ENCODE measurements around the gene PTPN6. TPM values are rescaled to one million over a fixed set of nuclear protein-coding genes. Genes with fewer than 3 reads are reported as not detected.

PTPN6 gene
- total and polyA plus RNA-seq, 9 of the 15 experiments (the other 6 are each of a cell fraction or from before 2014, with no cell fraction given): 1.5 to 5.1 (median 3.9) TPM

DNA sequence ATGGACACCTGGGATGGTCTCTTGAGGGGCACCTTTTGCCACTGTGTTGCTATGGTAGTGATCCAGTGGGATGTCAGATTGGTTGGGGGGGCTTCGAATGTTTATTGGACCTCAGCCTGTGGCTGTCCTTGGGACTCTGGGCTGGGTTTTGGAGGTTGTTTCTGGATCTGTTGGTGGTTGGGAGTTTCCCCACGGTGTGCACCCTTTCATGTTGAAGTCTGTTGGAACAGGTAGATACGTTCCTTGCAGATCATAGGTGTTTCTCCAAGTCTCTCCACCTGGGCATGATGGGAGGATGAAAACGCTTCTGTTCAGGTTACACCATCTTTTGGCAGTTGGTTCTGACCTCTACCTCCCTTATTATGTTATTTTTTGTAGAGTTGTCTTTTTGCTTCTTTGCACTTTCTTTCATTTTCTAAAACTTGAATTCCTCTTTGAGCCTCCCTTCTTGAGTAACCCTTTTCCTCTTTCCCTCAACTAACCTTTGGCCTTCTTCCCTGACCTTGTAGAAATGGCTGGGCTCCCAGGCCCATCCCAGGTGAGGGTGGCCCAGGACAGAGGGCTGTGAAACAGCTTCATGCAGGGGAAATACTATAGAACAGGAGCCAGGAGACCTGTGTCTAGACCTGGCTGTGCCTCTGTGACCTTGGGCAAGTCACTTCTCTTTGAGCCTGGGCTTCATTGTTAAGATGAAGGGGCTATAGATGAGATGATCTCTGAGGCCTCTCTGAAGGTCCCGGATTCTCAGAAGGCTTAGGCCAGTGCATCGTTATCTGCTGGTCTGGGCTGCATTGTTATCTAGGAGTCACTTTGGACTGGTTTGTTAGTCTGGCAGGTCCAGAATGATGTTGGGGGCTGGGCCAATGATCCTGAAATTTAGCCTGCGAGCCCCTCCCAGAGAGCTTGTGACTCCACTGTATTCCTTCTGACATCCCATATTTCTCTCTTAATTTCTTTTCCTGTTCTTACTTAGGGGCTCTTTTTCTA, 21.4 kb upstream of the PTPN6 start (continued):
- TF ChIP-seq ZNF696 (CRISPR knock-in tag; conservative IDR thresholded peaks at IDR 0.05) (no peak), ZKSCAN1 (IDR thresholded peaks at IDR 0.05; ENCODE audit: low read depth, low read length) (no peak), SREBF1 (IDR thresholded peaks at IDR 0.05; ENCODE audit: borderline replicate concordance, low read depth, low read length) (no peak), MAFF (IDR thresholded peaks at IDR 0.05; ENCODE audit: low read length) (no peak), ZNF133 (CRISPR knock-in tag; IDR thresholded peaks at IDR 0.05) (no peak), SMARCA4 (IDR thresholded peaks at IDR 0.05) (peak; percentile 42; the same call in 1 of the 2 replicates), ILF3 (IDR thresholded peaks at IDR 0.05; ENCODE audit: borderline replicate concordance) (no peak), ARID1B (IDR thresholded peaks at IDR 0.05) (peak; percentile 72; the same call in 1 of the 2 replicates), TBL1XR1 (IDR thresholded peaks at IDR 0.05; ENCODE audit: low read length in 2 of 2) (0 out of 4 replicates have a peak, but pooled peaks of 1 of the 2 experiments have one; percentile 47), SMARCC2 (IDR thresholded peaks at IDR 0.05; ENCODE audit: low read depth) (no peak), TEAD1 (CRISPR knock-in tag; IDR thresholded peaks at IDR 0.05) (0 out of 4 replicates have a peak, but pooled peaks of 1 of the 2 experiments have one; percentile 33), DDX20 (tag; IDR thresholded peaks at IDR 0.05; ENCODE audit: low read depth) (no peak), ZEB2 (IDR thresholded peaks at IDR 0.05) (no peak), RFX1 (IDR thresholded peaks at IDR 0.05) (no peak; the same call in 1 of the 2 replicates), FOS (IDR thresholded peaks at IDR 0.05; ENCODE audit: extremely low read depth, insufficient read length) (no peak), LARP7 (IDR thresholded peaks at IDR 0.05) (no peak), MXI1 (IDR thresholded peaks at IDR 0.05; ENCODE audit: low read depth, low read length) (no peak), EHMT2 (IDR thresholded peaks at IDR 0.05) (no peak), ZBTB1 (CRISPR knock-in tag; IDR thresholded peaks at IDR 0.05; ENCODE audit: borderline replicate concordance, low read depth) (no peak), MCM5 (IDR thresholded peaks at IDR 0.05; ENCODE audit: low read depth) (no peak), MIER1 (IDR thresholded peaks at IDR 0.05; ENCODE audit: low read depth) (no peak)
- TF ChIP-seq, protein P1, sequence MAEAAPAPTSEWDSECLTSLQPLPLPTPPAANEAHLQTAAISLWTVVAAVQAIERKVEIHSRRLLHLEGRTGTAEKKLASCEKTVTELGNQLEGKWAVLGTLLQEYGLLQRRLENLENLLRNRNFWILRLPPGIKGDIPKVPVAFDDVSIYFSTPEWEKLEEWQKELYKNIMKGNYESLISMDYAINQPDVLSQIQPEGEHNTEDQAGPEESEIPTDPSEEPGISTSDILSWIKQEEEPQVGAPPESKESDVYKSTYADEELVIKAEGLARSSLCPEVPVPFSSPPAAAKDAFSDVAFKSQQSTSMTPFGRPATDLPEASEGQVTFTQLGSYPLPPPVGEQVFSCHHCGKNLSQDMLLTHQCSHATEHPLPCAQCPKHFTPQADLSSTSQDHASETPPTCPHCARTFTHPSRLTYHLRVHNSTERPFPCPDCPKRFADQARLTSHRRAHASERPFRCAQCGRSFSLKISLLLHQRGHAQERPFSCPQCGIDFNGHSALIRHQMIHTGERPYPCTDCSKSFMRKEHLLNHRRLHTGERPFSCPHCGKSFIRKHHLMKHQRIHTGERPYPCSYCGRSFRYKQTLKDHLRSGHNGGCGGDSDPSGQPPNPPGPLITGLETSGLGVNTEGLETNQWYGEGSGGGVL (CRISPR knock-in tag; IDR thresholded peaks at IDR 0.05): no peak

All from K562 (cell line).